DOHH2 (cell line): Measurements from ENCODE around the gene C2orf74.
"Not testable (repeated sequence)": the region's sequence is repeated elsewhere in the genome, so short reads cannot be mapped to it uniquely, and the experiment has no call there.

Source experiments
- H3F3A ChIP-seq: fragments of 200-600 bp; sonication (generic), shearing (Covaris generic); 2 replicates; pipeline ENCODE4 v1.6.0; 2016; ENCODE audit warnings: antibody characterized with exemption, mild to moderate bottlenecking; ENCODE audit not compliant: control insufficient read depth, insufficient read depth
- H3K27ac ChIP-seq: fragments of 200-600 bp; sonication (generic); 2 replicates; pipeline ENCODE4 v1.5.1; 2014; ENCODE audit warnings: low read depth, mild to moderate bottlenecking, low read length, moderate library complexity
- H3K27me3 ChIP-seq: fragments of 200-600 bp; sonication (generic); 2 replicates; pipeline ENCODE4 v1.6.1; 2014; ENCODE audit warnings: mild to moderate bottlenecking, low read length, mixed read lengths; ENCODE audit not compliant: control insufficient read depth
- H3K36me3 ChIP-seq: fragments of 200-600 bp; sonication (generic); 2 replicates; pipeline ENCODE4 v1.6.1; 2014; ENCODE audit warnings: mild to moderate bottlenecking, low read length, moderate library complexity, mixed read lengths; ENCODE audit not compliant: control insufficient read depth
- H3K4me1 ChIP-seq: fragments of 200-600 bp; sonication (generic); 2 replicates; pipeline ENCODE4 v1.6.1; 2014; ENCODE audit warnings: mild to moderate bottlenecking, low read length, mixed read lengths; ENCODE audit not compliant: control insufficient read depth
- H3K4me2 ChIP-seq: fragments of 200-600 bp; sonication (generic); 2 replicates; pipeline ENCODE4 v1.6.0; 2014; ENCODE audit warnings: mild to moderate bottlenecking, low read length, moderate library complexity
- H3K4me3 ChIP-seq: fragments of 200-600 bp; sonication (generic); 2 replicates; pipeline ENCODE4 v1.5.1; 2014; ENCODE audit warnings: mild to moderate bottlenecking, low read length, mixed read lengths
- H3K79me2 ChIP-seq: fragments of 200-600 bp; sonication (generic); 2 replicates; pipeline ENCODE4 v1.6.1; 2014; ENCODE audit warnings: mild to moderate bottlenecking, low read length, mixed read lengths; ENCODE audit not compliant: control insufficient read depth
- H3K9me2 ChIP-seq: fragments of 200-600 bp; sonication (generic); replicated peaks from 2 replicates; pipeline ENCODE4 v1.6.1; 2014; ENCODE audit warnings: mild to moderate bottlenecking, low read length, mixed read lengths; ENCODE audit not compliant: control insufficient read depth
- H3K9me3 ChIP-seq: fragments of 200-600 bp; sonication (generic); 2 replicates; pipeline ENCODE4 v1.6.1; 2014; ENCODE audit warnings: antibody characterized with exemption, low read length, mixed read lengths; ENCODE audit not compliant: control insufficient read depth, insufficient read depth
- H4K20me1 ChIP-seq: fragments of 200-600 bp; sonication (generic); 2 replicates; pipeline ENCODE4 v1.6.0; 2014; ENCODE audit warnings: low read depth, mild to moderate bottlenecking, antibody characterized with exemption, low read length, moderate library complexity; ENCODE audit not compliant: control insufficient read depth, insufficient read depth
- CTCF ChIP-seq: fragments of 200-600 bp; sonication (generic); IDR thresholded peaks from one replicate; pipeline ENCODE4 v1.5.1; 2014; ENCODE audit warnings: antibody characterized with exemption, mild to moderate bottlenecking, low read depth, low read length; ENCODE audit not compliant: poor library complexity, severe bottlenecking
- EZH2phosphoT487 ChIP-seq: fragments of 200-600 bp; sonication (generic); IDR thresholded peaks from 2 replicates; pipeline ENCODE4 v1.6.1; 2017; ENCODE audit warnings: borderline replicate concordance, mild to moderate bottlenecking, antibody characterized with exemption, low read length, moderate library complexity, mixed read lengths

Gene C2orf74

GRCh38 chr2:61117534-61117933 lies 44.5 kb upstream of the C2orf74 start:
- Histone ChIP-seq H3K4me2 (no peak overlapping the region), H3K4me1 (peaks cover 5% of the 10 kb centered on the region), H3K79me2 (no peaks in the 10 kb centered on the region)

DNA sequence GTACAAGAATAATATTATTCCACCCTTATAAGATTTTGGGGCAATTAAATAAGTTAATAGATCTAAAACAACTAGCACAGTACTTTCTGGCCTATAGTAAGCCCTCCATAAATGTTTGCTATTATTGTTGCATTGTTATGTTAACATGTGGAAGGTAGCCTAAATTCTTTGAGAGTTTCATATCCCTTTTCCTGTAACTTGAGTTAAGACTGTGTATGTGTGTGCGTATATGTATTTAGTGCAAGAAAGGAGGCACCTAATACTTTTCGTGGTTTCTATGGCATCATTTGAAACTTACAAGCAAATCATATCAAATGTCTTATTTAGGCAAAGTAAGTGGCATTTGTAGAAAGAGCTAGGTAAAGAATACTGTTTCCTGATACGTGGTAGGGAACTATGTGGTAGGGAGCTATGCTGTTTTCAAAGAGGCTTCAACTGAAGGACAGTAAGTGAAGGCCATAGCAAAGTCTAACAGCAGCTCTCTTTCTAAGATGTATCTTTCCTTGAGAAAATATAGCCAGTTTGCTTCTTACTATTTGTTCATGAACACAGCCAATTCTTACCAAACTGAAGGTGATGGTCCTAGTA lies 36.8 kb upstream of the C2orf74 start:
- H3K9me2 ChIP-seq, result no peaks in the 10 kb centered on the region

More at GRCh38 chr2:61117534-61117933, 44.5 kb upstream of the C2orf74 start:
- no peaks in the 10 kb centered on the region for H3K9me2 ChIP-seq
- H3K9me3 ChIP-seq, result no peaks in the 10 kb centered on the region
- no peak overlapping the region for H3K27ac ChIP-seq
- no peaks in the 10 kb centered on the region for H3F3A ChIP-seq
- H3K4me3 ChIP-seq, result no peak overlapping the region
- no peaks in the 10 kb centered on the region for H4K20me1 ChIP-seq
- no peaks in the 10 kb centered on the region for H3K36me3 ChIP-seq
- no peaks in the 10 kb centered on the region for H3K27me3 ChIP-seq
- TF ChIP-seq CTCF (no peak), EZH2phosphoT487 (no peak)

GRCh38 chr2:61125798-61126197 lies 36.2 kb upstream of the C2orf74 start:
- H3K9me3 ChIP-seq, result no peaks in the 10 kb centered on the region
- H3K4me2 ChIP-seq, result no peak overlapping the region
- TF ChIP-seq CTCF, result no peak
- no peaks in the 10 kb centered on the region for H4K20me1 ChIP-seq
- H3K27me3 ChIP-seq, result no peaks in the 10 kb centered on the region
- H3K27ac ChIP-seq, result no peak overlapping the region
- no peaks in the 10 kb centered on the region for H3K79me2 ChIP-seq
- no peaks in the 10 kb centered on the region for H3K9me2 ChIP-seq
- H3K4me3 ChIP-seq, result no peak overlapping the region
- H3F3A ChIP-seq, result no peaks in the 10 kb centered on the region
- H3K36me3 ChIP-seq, result no peaks in the 10 kb centered on the region
- peaks cover 12% of the 10 kb centered on the region for H3K4me1 ChIP-seq

More for the DNA sequence above, 36.8 kb upstream of the C2orf74 start:
- Histone ChIP-seq H3K27me3 (no peaks in the 10 kb centered on the region), H3K4me1 (peaks cover 12% of the 10 kb centered on the region), H3K79me2 (no peaks in the 10 kb centered on the region), H3K27ac (no peak overlapping the region), H3F3A (no peaks in the 10 kb centered on the region), H3K4me2 (no peak overlapping the region), H4K20me1 (no peaks in the 10 kb centered on the region), H3K9me3 (no peaks in the 10 kb centered on the region), H3K4me3 (no peak overlapping the region), H3K36me3 (no peaks in the 10 kb centered on the region)
- TF ChIP-seq CTCF (no peak), EZH2phosphoT487 (no peak)

- not testable (repeated sequence) for H3K36me3 ChIP-seq, H4K20me1 ChIP-seq, H3K27me3 ChIP-seq, H3K9me3 ChIP-seq, H3K79me2 ChIP-seq, H3K27ac ChIP-seq, H3F3A ChIP-seq, H3K4me3 ChIP-seq, H3K9me2 ChIP-seq, H3K4me2 ChIP-seq
- peaks cover 12% of the 10 kb centered on the region for H3K4me1 ChIP-seq
These were observed 33.9 kb upstream of the C2orf74 start for GRCh38 chr2:61128122-61128521.
